ENCODE results near the gene C19orf81. TPM values are rescaled to one million over a fixed set of nuclear protein-coding genes. Genes with fewer than 3 reads are reported as not detected.
A peak's percentile ranks its signal among the peaks of the same experiment; 100 is the strongest.

Gene C19orf81
- total and polyA plus RNA-seq, 2 experiments from 2014 or later, result 1.6 TPM; not detected in 1

DNA sequence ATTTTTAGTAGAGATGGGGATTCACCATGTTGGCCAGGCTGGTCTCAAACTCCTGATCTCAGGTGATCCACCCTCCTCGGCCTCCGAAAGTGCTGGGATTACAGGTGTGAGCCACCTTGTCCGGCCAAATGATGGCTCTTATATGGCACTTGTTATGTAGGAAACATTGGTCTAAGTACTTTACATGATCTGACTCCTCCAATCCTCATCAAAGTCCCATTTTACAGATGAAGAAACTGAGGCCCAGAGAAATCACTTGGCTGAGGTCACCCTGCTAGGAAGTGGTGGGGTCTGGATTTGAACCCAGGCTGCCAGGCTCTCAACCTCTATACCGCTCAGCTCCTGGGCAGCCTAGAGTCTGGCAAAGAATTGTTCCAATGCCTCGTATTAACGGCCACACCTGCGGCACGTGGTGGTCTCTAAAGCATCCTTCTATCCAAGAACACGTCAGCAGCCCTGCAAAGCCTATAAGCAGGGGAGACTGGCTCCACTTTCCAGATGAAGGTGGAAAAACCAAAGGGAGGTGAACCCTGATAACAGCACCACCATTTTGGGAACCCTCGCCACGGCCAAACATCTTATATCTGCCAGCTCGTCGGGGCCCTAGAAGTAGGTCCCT, 52.2 kb downstream of the C19orf81 start:
- in situ Hi-C loops (cut with MboI), result no loop called here
- DNase-seq, result no peak
- no peaks in the 10 kb centered on the region for H3K4me1 ChIP-seq (ENCODE audit: insufficient read depth)
- H3K27me3 ChIP-seq (replicated peaks; ENCODE audit: insufficient read depth), result no peaks in the 10 kb centered on the region
- no peak overlapping the region for H3K4me3 ChIP-seq
- no peaks in the 10 kb centered on the region for H3K79me2 ChIP-seq (ENCODE audit: insufficient read depth)
- no peak overlapping the region for H3K27ac ChIP-seq
- 66 to 73% methylated on average over 13 of the region's 13 CpGs for WGBS, 2 experiments (ENCODE audit: low coverage in 1 of 2, low lambda C conversion rate in 2 of 2, missing lambda C conversion rate in 2 of 2)
- no peak overlapping the region for H3K9ac ChIP-seq
- H3K9me3 ChIP-seq (ENCODE audit: low read depth), result no peaks in the 10 kb centered on the region
- no peaks in the 10 kb centered on the region for H3K9me2 ChIP-seq (ENCODE audit: insufficient read depth)
- TF ChIP-seq EZH2 (IDR thresholded peaks at IDR 0.05; ENCODE audit: insufficient read depth, poor library complexity, severe bottlenecking) (no peak), EZH2phosphoT487 (IDR thresholded peaks at IDR 0.05; ENCODE audit: insufficient read depth, low read depth) (no peak)
- no peaks in the 10 kb centered on the region for H3K36me3 ChIP-seq (ENCODE audit: low read depth)
- H4K20me1 ChIP-seq (ENCODE audit: insufficient read depth), result no peaks in the 10 kb centered on the region
- no peak overlapping the region for H2AFZ ChIP-seq
- no peak overlapping the region for H3K4me2 ChIP-seq (ENCODE audit: unreplicated experiment)
- no peaks in the 10 kb centered on the region for H3F3A ChIP-seq (ENCODE audit: insufficient read depth)

DNA sequence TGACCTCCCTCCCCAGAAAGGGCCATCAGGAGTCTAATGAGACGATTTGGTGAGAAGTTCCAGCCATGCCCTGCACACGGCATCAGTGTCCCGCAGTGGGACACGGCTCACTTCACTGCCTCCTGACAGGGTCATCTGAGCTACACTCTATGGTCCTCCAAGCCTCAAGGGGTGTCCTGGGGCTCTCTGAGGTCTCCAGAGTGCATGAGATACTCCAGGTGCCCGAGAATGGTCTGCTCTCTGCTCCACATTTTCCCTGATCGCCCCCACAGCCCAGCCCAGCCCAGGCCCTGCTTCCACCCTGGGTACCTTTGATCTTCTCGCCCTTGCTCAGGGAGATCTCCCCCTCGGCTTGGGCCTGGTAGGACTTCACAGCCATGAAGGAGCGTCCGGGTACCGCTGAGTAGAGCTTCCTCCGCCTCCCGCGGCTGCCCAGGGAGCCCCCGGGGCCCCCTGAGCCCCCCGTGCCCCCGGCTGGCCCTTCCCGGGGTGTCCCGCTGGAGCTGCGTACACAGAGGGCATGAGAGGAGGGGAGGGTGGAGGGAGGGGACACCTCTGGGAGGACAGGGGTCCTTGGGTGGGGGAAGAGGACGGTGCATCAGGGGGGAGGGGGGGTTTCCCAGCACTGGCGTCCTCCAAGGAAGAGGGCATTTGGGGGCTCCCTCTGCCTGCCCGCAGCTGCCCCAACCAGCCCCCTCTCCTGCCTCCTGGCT, 53.1 kb downstream of the C19orf81 start:
- Histone ChIP-seq H3F3A (ENCODE audit: insufficient read depth) (no peaks in the 10 kb centered on the region), H3K9me3 (ENCODE audit: low read depth) (no peaks in the 10 kb centered on the region), H3K4me1 (ENCODE audit: insufficient read depth) (no peaks in the 10 kb centered on the region), H3K4me3 (no peak overlapping the region), H3K79me2 (ENCODE audit: insufficient read depth) (no peaks in the 10 kb centered on the region), H3K9ac (no peak overlapping the region), H3K27ac (no peak overlapping the region), H3K27me3 (replicated peaks; ENCODE audit: insufficient read depth) (no peaks in the 10 kb centered on the region), H4K20me1 (ENCODE audit: insufficient read depth) (no peaks in the 10 kb centered on the region), H3K4me2 (ENCODE audit: unreplicated experiment) (no peak overlapping the region), H3K9me2 (ENCODE audit: insufficient read depth) (no peaks in the 10 kb centered on the region), H2AFZ (no peak overlapping the region), H3K36me3 (ENCODE audit: low read depth) (no peaks in the 10 kb centered on the region)
- in situ Hi-C loops (cut with MboI), result no loop called here
- DNase-seq, result no peak
- TF ChIP-seq EZH2 (IDR thresholded peaks at IDR 0.05; ENCODE audit: insufficient read depth, poor library complexity, severe bottlenecking), result no peak
- no peak for TF ChIP-seq EZH2phosphoT487 (IDR thresholded peaks at IDR 0.05; ENCODE audit: insufficient read depth, low read depth)
- 52 to 69% methylated on average over 12 to 23 of the region's 23 CpGs for WGBS, 2 experiments (ENCODE audit: low coverage in 1 of 2, low lambda C conversion rate in 2 of 2, missing lambda C conversion rate in 2 of 2)

DNA sequence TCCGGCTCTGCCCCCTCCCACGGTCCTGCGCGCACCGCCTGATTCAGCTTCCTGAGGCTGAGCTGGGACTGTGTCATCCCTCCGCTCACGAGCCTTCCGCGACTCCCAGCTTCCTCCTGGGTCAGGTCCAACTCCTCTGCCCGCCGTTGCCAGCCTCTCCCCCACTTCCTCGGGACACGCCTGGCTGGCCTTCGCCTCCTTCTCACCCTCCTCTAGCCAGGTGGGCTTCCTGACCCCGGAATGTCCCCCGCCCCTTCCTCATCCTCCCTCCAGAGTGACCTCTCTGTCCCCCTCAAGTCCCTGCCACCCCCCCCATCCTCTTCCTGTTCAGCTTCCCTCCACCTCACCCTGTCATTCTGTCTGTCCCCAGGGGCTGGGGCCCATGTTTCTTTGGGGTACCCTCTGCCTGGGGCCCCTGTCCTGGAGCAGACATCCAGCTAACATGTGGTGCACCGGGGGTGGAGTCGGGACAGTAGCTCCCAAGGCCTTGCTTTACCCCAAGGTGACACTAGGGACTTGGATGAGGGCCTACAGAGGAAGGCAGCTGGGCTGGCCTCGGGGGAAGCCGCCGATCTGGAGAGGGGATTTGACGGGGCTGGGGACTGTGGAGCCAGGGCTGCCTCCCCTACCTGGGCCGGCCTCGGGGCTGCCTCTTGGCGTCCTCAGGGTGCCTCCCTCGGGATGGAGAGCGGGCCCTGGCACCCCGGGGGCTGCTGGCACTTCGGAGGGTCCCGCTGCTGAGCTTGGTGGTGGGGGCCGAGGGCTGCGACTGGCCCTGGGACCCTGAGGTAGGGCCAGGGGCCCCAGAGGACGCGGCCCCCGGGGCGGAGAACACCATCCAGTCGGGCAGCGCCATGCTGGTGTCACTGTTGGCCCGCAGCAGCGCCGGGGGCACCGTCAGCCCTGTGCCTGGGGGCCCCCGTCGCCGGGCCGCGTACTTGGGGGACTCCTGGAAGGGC, 53.9 kb downstream of the C19orf81 start:
- no peaks in the 10 kb centered on the region for H3K79me2 ChIP-seq (ENCODE audit: insufficient read depth)
- no peak overlapping the region for H3K4me2 ChIP-seq (ENCODE audit: unreplicated experiment)
- H4K20me1 ChIP-seq (ENCODE audit: insufficient read depth), result no peaks in the 10 kb centered on the region
- in situ Hi-C loops (cut with MboI), result no loop called here
- H3K9ac ChIP-seq, result no peak overlapping the region
- H3K4me1 ChIP-seq (ENCODE audit: insufficient read depth), result no peaks in the 10 kb centered on the region
- TF ChIP-seq EZH2phosphoT487 (IDR thresholded peaks at IDR 0.05; ENCODE audit: insufficient read depth, low read depth), result no peak
- no peak overlapping the region for H3K4me3 ChIP-seq
- WGBS, 2 experiments (ENCODE audit: low coverage in 1 of 2, low lambda C conversion rate in 2 of 2, missing lambda C conversion rate in 2 of 2), result 67 to 74% methylated on average over 22 to 39 of the region's 47 CpGs
- H3F3A ChIP-seq (ENCODE audit: insufficient read depth), result no peaks in the 10 kb centered on the region
- no peak overlapping the region for H2AFZ ChIP-seq
- peak; percentile 50 for DNase-seq
- H3K27me3 ChIP-seq (replicated peaks; ENCODE audit: insufficient read depth), result no peaks in the 10 kb centered on the region
- H3K9me3 ChIP-seq (ENCODE audit: low read depth), result no peaks in the 10 kb centered on the region
- H3K36me3 ChIP-seq (ENCODE audit: low read depth), result no peaks in the 10 kb centered on the region
- no peak overlapping the region for H3K27ac ChIP-seq
- no peaks in the 10 kb centered on the region for H3K9me2 ChIP-seq (ENCODE audit: insufficient read depth)

DNA sequence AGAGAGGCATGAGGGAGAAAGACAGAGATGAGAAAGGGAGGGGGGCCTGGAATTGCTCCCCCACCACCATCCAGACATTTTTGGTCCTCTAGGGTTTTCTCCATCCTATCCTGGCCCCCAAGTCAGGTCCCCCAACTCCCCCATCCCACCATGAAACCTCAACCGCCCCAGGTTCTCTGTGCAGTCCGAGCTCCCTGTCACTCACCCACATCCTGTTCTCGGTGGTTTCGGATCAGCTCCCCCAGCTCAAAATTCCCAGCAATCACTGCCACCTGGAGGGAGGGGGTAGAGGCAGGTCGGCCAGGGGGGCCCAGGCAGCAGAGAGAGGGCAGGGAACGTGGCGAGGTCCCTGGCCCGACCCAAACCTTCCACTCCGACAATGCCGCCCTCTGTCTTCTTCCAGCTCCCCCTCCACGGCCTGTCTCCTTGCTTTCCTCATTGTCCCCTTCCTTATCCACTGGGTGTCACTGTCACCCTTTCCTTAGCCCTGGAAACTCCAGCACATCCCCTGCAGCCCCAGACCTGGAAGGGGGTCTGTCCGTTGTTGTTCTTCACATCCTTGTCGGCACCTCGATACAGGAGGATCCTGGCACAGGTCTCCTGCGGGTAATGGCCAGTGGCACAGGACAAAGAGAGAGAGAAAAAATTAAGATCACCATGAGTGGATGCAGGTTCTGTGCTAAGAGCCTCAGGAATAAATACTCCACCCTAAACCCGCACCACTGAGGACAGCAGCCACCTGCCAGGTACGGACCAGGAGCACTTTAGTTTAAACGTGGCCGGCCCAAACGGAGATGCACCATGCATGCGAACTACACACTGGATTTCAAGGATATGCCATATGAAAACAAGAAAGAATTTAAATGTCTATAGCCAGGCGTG, 54.9 kb downstream of the C19orf81 start:
- no peak overlapping the region for H3K27ac ChIP-seq
- H3K79me2 ChIP-seq (ENCODE audit: insufficient read depth), result no peaks in the 10 kb centered on the region
- no peak overlapping the region for H3K9ac ChIP-seq
- H3K4me2 ChIP-seq (ENCODE audit: unreplicated experiment), result no peak overlapping the region
- H3K9me2 ChIP-seq (ENCODE audit: insufficient read depth), result no peaks in the 10 kb centered on the region
- H3F3A ChIP-seq (ENCODE audit: insufficient read depth), result no peaks in the 10 kb centered on the region
- no peak for DNase-seq
- 52 to 62% methylated on average over 18 to 22 of the region's 22 CpGs for WGBS, 2 experiments (ENCODE audit: low coverage in 1 of 2, low lambda C conversion rate in 2 of 2, missing lambda C conversion rate in 2 of 2)
- H3K27me3 ChIP-seq (replicated peaks; ENCODE audit: insufficient read depth), result no peaks in the 10 kb centered on the region
- H3K4me3 ChIP-seq, result no peak overlapping the region
- TF ChIP-seq EZH2phosphoT487 (IDR thresholded peaks at IDR 0.05; ENCODE audit: insufficient read depth, low read depth), result no peak
- TF ChIP-seq EZH2 (IDR thresholded peaks at IDR 0.05; ENCODE audit: insufficient read depth, poor library complexity, severe bottlenecking), result no peak
- H3K9me3 ChIP-seq (ENCODE audit: low read depth), result no peaks in the 10 kb centered on the region
- no peaks in the 10 kb centered on the region for H3K36me3 ChIP-seq (ENCODE audit: low read depth)
- in situ Hi-C loops (cut with MboI), result no loop called here
- H3K4me1 ChIP-seq (ENCODE audit: insufficient read depth), result no peaks in the 10 kb centered on the region
- H2AFZ ChIP-seq, result no peak overlapping the region
- H4K20me1 ChIP-seq (ENCODE audit: insufficient read depth), result no peaks in the 10 kb centered on the region

All from GM23248 (cell line).